PC-9 (cell line): Measurements from ENCODE around the gene POMT1. TPM values are rescaled to one million over a fixed set of nuclear protein-coding genes. Genes with fewer than 3 reads are reported as not detected.

ENCODE experiments used
- BruUV-seq: library from RNA; stranded (reverse); fragments of 400-500 nt; replicated peaks from 2 replicates; lab custom pipeline; 2021; lab: Mats Ljungman, UMichigan
- CTCF ChIA-PET: fragments of 300-600 bp; sonication (Branson Sonifier 250); formaldehyde crosslinking; loops from one replicate; lab custom pipeline; 2022; ENCODE audit warnings: antibody characterized with exemption; lab: Charles Lee
- POLR2A ChIA-PET: fragments of 300-600 bp; sonication (Branson Sonifier 250); formaldehyde crosslinking; loops from one replicate; lab custom pipeline; 2022; ENCODE audit warnings: antibody characterized with exemption; ENCODE audit not compliant: unreplicated experiment; lab: Charles Lee
- DNase-seq, 2 experiments: peaks; one replicate each; pipeline versions ENCODE4 v3.0.0 to v3.0.0-alpha.2; 2015 to 2022; ENCODE audit warnings: mixed read lengths in 1 of 2
- H2AFZ ChIP-seq: fragments of 200-600 bp; sonication (generic); 2 replicates; pipeline ENCODE4 v1.8.1; 2017; ENCODE audit warnings: antibody characterized with exemption
- H3F3A ChIP-seq: fragments of 200-600 bp; sonication (generic); 2 replicates; pipeline ENCODE4 v1.8.1; 2017; ENCODE audit warnings: antibody characterized with exemption, mild to moderate bottlenecking, low read depth; ENCODE audit not compliant: insufficient read depth
- H3K27ac ChIP-seq: fragments of 200-600 bp; sonication (generic); 2 replicates; pipeline ENCODE4 v1.6.1; 2016; ENCODE audit warnings: mixed run types
- H3K27me3 ChIP-seq: fragments of 200-600 bp; sonication (generic); 2 replicates; pipeline ENCODE4 v1.6.1; 2016; ENCODE audit warnings: low read depth, mixed run types; ENCODE audit not compliant: insufficient read depth
- H3K36me3 ChIP-seq: fragments of 200-600 bp; sonication (generic); 2 replicates; pipeline ENCODE4 v1.6.1; 2016; ENCODE audit warnings: low read depth, mixed run types
- H3K4me1 ChIP-seq: fragments of 200-600 bp; sonication (generic); replicated peaks from 2 replicates; pipeline ENCODE4 v1.6.1; 2016; ENCODE audit warnings: mixed run types; ENCODE audit not compliant: insufficient read depth
- H3K4me2 ChIP-seq: fragments of 200-600 bp; sonication (generic); 2 replicates; pipeline ENCODE4 v1.6.1; 2017; ENCODE audit warnings: mixed run types
- H3K4me3 ChIP-seq: fragments of 200-600 bp; sonication (generic); 2 replicates; pipeline ENCODE4 v1.6.1; 2016; ENCODE audit warnings: mixed run types
- H3K79me2 ChIP-seq: fragments of 200-600 bp; sonication (generic); 2 replicates; pipeline ENCODE4 v1.6.1; 2017; ENCODE audit warnings: low read depth, mixed run types
- H3K9me2 ChIP-seq: fragments of 200-600 bp; sonication (generic); 2 replicates; pipeline ENCODE4 v1.8.1; 2017; ENCODE audit warnings: mild to moderate bottlenecking; ENCODE audit not compliant: insufficient read depth
- H3K9me3 ChIP-seq: fragments of 200-600 bp; sonication (generic); 2 replicates; pipeline ENCODE4 v1.8.1; 2016; ENCODE audit warnings: low read depth; ENCODE audit not compliant: insufficient read depth
- H4K20me1 ChIP-seq: fragments of 200-600 bp; sonication (generic); 2 replicates; pipeline ENCODE4 v1.8.1; 2017; ENCODE audit not compliant: insufficient read depth
- EZH2 ChIP-seq: fragments of 200-600 bp; sonication (generic); IDR thresholded peaks from 2 replicates; pipeline ENCODE4 v1.8.0; 2017; ENCODE audit warnings: antibody characterized with exemption, low read depth
- intact Hi-C: fragments of 100-400 bp; cut with micrococcal nuclease; formaldehyde crosslinking; loops from one replicate; pipeline ENCODE4 v1.10.0; 2022; ENCODE audit not compliant: unreplicated experiment
- total RNA-seq: library from RNA; stranded (reverse); gene quantifications from 2 replicates; pipeline ENCODE4 v1.2.3, GENCODE V29; 2021
- TF ChIP-seq, protein P1 (sequence below): fragments of 200-600 bp; sonication (generic); conservative IDR thresholded peaks from 2 replicates; pipeline ENCODE4 v1.6.1; 2017; ENCODE audit warnings: mixed run types, antibody characterized with exemption, mild to moderate bottlenecking, moderate library complexity

POMT1 gene
- total RNA-seq, 1 experiment from 2014 or later = 35.3 TPM

DNA sequence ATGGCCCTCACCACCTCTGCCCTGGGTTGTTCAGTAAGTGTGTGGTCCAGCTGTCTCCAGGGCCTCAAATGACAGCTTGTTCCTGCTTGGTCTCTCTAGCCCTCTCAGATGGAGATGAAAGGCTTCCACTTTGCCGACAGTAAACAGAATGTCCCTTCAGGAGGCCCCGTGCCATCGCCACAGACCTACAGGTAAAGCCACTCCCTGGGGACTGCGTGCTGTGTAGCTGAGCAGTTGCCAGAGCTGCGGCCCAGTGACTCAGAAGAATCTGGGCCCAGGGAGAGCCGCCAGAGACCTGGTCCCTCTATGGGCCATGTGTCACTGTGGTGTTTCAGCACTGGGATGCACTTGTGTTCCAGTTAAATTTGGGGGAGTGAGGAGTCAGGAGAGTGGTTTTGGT is 10.6 kb upstream of the POMT1 start:
- H3F3A ChIP-seq = no peaks in the 10 kb centered on the region
- H3K9me3 ChIP-seq = no peaks in the 10 kb centered on the region
- POLR2A ChIA-PET = no interaction called here
- no peak for DNase-seq
- CTCF ChIA-PET = no interaction called here
- no peaks in the 10 kb centered on the region for H3K27me3 ChIP-seq
- BruUV-seq = no TSS peak
- H2AFZ ChIP-seq = no peak overlapping the region
- H3K36me3 ChIP-seq = peaks cover 14% of the 10 kb centered on the region; the same call in 1 of the 2 replicates
- H4K20me1 ChIP-seq = peaks cover 23% of the 10 kb centered on the region
- no peaks in the 10 kb centered on the region for H3K9me2 ChIP-seq
- no peaks in the 10 kb centered on the region for H3K79me2 ChIP-seq
- no peaks in the 10 kb centered on the region for H3K4me1 ChIP-seq
- intact Hi-C loops = no loop called here
- TF ChIP-seq, protein P1, sequence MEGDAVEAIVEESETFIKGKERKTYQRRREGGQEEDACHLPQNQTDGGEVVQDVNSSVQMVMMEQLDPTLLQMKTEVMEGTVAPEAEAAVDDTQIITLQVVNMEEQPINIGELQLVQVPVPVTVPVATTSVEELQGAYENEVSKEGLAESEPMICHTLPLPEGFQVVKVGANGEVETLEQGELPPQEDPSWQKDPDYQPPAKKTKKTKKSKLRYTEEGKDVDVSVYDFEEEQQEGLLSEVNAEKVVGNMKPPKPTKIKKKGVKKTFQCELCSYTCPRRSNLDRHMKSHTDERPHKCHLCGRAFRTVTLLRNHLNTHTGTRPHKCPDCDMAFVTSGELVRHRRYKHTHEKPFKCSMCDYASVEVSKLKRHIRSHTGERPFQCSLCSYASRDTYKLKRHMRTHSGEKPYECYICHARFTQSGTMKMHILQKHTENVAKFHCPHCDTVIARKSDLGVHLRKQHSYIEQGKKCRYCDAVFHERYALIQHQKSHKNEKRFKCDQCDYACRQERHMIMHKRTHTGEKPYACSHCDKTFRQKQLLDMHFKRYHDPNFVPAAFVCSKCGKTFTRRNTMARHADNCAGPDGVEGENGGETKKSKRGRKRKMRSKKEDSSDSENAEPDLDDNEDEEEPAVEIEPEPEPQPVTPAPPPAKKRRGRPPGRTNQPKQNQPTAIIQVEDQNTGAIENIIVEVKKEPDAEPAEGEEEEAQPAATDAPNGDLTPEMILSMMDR = no peak
- no peak for TF ChIP-seq EZH2
- no peak overlapping the region for H3K4me2 ChIP-seq
- no peak overlapping the region for H3K27ac ChIP-seq
- H3K4me3 ChIP-seq = no peak overlapping the region

DNA sequence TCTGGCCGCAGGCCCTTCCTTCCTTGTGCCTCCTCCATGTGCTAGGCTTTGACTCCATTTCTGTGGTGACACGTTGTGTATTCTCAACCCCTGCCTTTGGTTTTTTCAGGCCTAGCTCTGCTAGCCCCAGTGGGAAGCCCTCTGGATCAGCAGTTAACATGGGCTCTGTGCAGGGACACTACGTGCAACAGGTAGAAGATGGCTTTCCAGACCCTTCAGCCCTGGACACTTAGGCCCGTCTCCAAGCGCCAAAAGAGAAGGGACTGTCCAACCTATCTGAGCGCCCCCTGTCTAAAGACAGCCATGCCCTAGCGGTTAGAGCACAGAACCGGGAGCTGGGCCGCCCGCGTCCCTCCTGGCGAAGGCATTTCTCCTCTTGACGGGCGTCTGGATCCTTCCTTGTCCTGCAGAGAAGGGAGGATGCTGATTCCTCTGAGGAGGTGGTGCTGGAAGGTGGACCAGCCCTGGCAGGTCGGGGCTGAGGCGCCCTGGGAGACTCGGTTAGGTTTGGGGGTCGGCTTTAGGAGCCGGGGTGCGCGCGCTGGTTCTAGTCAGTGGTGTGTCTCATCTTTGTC is 8.3 kb upstream of the POMT1 start:
- TF ChIP-seq EZH2 = no peak
- TF ChIP-seq, protein P1 = no peak
- no peak overlapping the region for H3K27ac ChIP-seq
- no peak overlapping the region for H3K4me3 ChIP-seq
- peaks cover 11% of the 10 kb centered on the region; the same call in 1 of the 2 replicates for H3F3A ChIP-seq
- intact Hi-C loops = no loop called here
- no TSS peak for BruUV-seq
- ChIA-PET CTCF (no interaction called here), POLR2A (no interaction called here)
- H3K79me2 ChIP-seq = no peaks in the 10 kb centered on the region
- no peaks in the 10 kb centered on the region for H3K9me3 ChIP-seq
- H3K36me3 ChIP-seq = peaks cover 25% of the 10 kb centered on the region
- H3K27me3 ChIP-seq = no peaks in the 10 kb centered on the region
- no peak overlapping the region for H3K4me2 ChIP-seq
- no peak for DNase-seq
- H2AFZ ChIP-seq = no peak overlapping the region
- no peaks in the 10 kb centered on the region for H3K4me1 ChIP-seq
- peaks cover 28% of the 10 kb centered on the region for H4K20me1 ChIP-seq
- no peaks in the 10 kb centered on the region for H3K9me2 ChIP-seq

DNA sequence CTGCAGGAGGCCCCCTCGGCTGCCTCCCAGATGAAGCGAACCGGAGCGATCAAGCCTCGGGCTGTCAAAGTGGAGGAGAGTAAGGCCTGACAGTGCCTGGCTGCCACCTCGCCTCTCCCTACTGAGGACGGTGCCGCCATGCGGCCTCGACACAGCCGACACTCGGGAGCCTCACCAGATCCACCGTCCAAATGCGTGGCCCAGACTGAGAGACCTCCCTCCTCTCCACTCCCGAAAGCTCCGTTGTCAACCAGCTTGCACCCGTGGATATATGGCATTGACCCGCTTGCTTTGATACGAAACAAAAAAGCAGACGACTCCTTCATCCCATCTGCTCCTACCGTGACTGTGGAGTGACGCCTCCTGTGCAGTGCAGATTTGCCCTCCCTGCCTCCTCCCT is 6.9 kb upstream of the POMT1 start:
- no peaks in the 10 kb centered on the region for H3K4me1 ChIP-seq
- no peaks in the 10 kb centered on the region for H3K9me3 ChIP-seq
- CTCF ChIA-PET = no interaction called here
- TF ChIP-seq, protein P1 = no peak
- no peak for TF ChIP-seq EZH2
- peaks cover 26% of the 10 kb centered on the region for H4K20me1 ChIP-seq
- POLR2A ChIA-PET = interaction anchor here (0.6 kb wide), 1 partner anchor 80 kb away, joined by 4 read pairs; no protein-coding TSS in a partner anchor
- H3K27ac ChIP-seq = no peak overlapping the region
- DNase-seq = no peak
- H2AFZ ChIP-seq = no peak overlapping the region
- H3K4me3 ChIP-seq = no peak overlapping the region
- BruUV-seq = no TSS peak
- H3F3A ChIP-seq = peaks cover 19% of the 10 kb centered on the region; the same call in 1 of the 2 replicates
- H3K4me2 ChIP-seq = no peak overlapping the region
- H3K36me3 ChIP-seq = peaks cover 24% of the 10 kb centered on the region
- intact Hi-C loops = no loop called here
- no peaks in the 10 kb centered on the region for H3K27me3 ChIP-seq
- no peaks in the 10 kb centered on the region for H3K79me2 ChIP-seq
- no peaks in the 10 kb centered on the region for H3K9me2 ChIP-seq
